HK-2 (cell line): Measurements from ENCODE around the gene FGF19.

Source experiments
- DNase-seq: peaks from one replicate; pipeline ENCODE4 v3.0.0-alpha.2; 2018; ENCODE audit not compliant: unreplicated experiment

FGF19 gene

GRCh38 chr11:69671734-69672465 is 31.9 kb downstream of the FGF19 start:
- no peak for DNase-seq

DNA sequence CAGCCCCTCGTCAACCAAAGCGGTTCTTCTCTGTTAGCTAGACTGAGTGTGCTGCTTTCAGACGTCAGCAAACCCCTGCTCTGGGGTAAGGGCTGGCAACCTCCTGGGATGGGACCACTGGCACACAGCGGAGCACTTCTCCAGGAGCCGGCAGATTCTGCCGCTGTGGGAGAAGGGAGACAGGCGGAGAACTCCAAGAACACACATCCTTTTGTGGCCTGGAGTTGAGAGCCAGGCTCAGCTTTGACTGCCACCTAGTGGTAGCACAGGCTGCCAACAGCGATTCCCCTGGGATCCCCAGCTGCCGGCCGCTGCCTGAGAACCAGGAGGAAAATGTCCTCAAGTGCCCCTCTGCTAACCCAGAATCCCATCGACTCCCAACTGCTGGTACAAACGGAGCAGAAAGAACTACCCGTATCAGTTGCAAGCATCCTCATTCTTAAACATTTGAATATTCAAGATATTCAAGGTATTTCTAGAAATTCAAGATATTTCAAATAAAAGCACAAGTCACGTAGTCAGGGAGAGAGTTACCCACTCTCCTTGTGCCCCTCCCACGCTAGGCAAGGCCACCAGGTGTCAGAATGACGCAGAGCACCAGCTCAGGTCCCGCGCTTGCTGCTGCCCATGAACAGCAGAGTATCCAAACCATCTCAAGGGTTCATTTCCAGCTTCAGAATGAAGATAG is 33.5 kb downstream of the FGF19 start:
- peak; percentile 63 for DNase-seq

DNA sequence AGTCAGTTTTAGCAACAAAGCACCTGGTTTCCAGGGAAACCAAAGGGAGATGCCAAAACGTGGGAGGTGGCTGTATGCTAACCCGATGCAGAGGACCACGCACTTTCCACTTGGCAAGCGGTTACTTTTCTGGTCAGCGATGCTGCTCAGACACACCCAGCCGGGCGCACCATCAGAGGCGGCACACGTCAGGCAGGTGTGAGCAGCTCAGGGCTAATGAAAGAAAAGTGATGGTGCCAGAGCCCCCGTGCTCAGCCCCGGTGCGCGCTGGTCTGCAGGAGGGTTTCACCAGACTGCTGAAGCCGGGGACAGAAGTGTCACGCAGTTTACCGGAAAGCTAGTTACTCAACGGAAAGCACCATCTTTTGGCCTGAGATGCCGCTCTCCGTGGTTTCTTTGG is 34.3 kb downstream of the FGF19 start:
- DNase-seq, result no peak

GRCh38 chr11:69667619-69668604 is 35.9 kb downstream of the FGF19 start:
- DNase-seq, result no peak

GRCh38 chr11:69666752-69667536 is 36.9 kb downstream of the FGF19 start:
- DNase-seq, result no peak

DNA sequence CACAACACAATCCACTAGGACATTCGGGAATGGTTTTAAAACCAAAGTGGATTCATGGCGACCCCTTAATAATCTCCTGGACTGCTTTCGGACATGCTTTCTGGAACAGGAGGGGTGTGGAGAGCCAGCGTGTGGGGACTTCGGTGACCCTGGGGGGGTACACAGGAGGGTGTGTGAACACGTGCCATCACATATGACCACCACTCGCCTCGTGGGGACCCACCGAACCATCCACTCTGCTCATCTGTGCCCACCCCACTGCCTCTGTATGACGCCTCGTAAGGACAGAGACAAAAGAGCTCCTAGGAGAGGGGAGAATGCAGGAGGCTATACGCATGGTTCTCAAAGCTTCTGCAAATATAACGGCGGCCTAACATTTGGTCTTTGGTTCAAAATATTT is 37.6 kb downstream of the FGF19 start:
- DNase-seq, result no peak

DNA sequence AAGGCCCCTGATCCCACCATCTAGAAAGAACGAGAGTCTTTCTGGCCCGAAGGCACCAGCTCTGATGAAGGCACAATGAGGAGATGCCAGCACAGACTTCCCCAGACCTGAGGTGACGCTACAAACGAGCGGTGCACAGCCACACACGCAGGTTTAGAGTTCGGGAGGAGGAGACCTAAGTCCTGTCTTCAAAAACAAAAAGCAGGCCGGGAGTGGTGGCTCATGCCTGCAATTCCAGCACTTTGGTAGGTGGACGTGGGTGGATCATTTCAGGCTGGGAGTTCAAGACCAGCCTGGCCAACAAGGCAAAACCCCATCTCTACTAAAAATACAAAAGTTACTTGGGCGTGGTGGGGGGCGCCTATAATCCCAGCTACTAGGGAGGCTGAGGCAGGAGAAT is 38.2 kb downstream of the FGF19 start:
- no peak for DNase-seq

DNA sequence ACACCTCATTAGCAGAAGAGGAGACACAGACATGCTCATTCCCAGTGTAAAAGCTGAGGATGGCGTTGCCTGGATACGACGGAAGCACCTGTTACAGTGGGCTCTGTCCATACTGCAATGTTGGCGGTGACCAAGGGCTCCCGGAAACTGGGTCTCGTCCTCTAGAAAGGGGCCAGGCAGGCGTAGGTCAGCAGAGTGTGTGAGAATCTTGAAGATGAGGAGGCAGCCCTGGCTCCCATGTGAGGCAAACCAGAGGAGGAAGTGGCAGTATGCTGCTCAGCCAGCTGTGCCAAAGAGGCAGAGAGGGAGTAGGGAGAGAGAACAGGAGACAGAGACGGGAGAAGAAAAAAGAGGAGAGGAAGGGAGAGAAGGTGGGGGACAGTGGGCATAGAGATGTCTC is 38.9 kb downstream of the FGF19 start:
- no peak for DNase-seq

DNA sequence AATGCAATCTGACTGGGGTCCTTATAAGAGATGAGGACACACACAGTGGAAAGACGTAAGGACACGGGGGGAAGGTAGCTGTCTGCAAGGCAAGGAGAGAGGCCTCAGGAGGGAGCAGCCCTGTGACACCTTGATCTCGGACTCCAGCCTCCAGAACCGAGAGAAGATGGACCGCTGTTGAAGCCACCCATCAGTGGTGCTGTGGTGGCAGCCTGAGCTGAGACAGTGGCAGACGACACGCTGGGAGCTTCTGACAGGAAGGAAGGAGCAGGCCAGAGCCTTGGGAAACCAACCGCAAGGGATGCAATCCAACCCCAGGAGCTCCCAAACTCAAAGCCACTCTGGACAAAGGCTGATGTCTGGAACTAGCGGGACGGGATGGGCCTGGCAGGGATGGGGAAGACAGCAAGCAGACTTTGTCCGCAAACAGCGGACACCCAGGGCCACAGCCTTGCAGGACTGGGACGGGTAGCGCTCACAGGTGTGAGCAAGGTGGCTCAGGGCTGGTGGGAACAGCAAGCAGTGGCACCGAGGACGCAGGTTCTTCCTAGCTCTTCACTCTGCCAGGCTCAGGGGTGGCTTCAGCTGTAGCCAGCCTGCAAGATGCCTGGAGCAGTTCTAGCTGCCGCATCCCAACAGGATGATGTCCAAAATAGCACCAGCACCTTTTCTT is 39.6 kb downstream of the FGF19 start:
- no peak for DNase-seq

GRCh38 chr11:69663326-69663725 is 40.5 kb downstream of the FGF19 start:
- no peak for DNase-seq

DNA sequence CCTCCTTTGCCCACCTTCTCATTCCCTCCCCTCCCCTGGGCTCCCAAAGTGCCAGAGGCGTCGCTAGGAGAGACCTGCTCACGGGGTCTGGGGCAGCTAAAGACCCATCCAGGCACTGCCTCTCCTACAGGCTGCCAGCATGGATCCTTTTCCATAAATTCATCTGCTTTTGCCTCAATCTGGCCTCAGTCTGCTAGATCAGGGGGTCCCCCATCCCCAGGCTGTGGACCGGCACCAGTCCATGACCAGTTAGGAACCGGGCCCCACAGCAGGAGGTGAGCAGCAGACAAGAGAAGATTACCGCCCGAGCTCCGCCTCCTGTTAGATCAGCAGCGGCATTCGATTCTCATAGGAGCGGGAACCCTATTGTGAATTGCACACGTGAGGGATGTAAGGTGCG is 41.0 kb downstream of the FGF19 start:
- no peak for DNase-seq

- DNase-seq, result no peak
Observed at GRCh38 chr11:69662021-69662698, 41.7 kb downstream of the FGF19 start.

DNA sequence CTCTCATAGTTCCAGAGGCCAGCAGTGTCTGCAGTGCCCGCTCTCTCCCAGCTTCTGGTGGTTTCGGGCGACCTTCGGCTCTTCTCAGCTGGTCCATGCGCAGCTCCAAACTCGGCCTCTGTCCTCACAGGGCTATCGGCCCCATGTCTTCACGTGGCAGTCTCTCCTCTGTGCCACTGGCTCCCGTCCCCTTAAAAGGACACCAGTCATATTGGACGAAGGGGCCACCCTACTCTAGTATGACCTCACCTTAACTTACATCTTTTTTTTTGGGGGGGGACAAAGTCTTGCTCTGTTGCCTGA is 42.5 kb downstream of the FGF19 start:
- no peak for DNase-seq

- DNase-seq, result no peak
Observed at GRCh38 chr11:69660001-69660500, 43.8 kb downstream of the FGF19 start.

DNA sequence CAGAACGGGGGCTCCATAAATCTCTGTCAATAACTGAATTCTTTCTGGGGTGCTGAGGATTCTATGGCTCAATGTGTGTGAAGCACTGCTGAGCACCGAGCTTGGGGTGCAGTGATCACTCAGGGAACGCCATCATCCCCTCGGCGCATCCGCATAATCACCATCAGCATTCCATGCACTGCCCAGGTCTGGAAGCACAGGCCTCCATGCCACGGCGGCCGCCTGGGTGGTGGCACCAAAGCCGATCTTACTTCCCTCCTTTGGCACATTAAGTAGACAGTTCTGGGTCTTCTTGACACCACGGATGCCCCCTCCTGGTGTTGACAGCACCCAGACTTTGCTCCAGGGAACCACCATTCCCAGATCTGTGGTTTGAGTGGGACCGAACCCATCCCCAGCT is 44.2 kb downstream of the FGF19 start:
- DNase-seq, result no peak

GRCh38 chr11:69658626-69659450 is 45.0 kb downstream of the FGF19 start:
- DNase-seq, result no peak

DNA sequence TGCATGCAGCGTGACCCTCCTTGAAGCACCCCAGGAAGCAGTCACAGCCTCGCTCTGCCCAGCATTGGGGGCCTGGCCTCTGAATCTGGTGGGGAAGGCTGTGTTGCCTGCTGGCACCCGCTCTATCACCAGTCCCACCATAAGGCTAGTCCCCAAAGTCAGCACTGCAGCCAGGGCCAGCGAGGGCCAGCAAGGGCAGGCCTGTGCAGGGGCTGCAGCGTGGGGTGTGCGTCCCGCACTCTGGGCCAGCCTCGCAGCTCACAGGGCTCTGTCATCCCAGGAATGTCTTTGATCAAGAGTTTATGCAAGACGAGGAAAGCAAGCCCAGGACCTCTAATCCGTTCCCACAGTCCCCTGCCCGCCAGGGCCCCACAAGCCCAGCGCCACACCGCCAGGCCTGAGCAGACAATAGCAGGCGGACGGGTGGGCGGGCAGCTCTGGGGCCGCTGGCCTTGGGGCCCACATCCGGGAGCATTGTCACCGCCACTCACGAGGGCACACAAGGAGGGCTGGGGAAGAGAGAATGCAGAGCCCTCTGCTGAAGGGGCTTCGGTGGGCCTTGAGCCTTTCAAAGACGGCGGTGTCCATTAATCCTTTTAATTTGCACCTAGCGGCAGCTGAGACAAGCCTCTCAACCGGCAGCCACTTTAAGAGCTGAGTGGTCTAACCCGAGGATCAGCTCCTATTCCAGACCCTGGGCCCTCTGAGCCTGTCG is 45.8 kb downstream of the FGF19 start:
- no peak for DNase-seq

DNA sequence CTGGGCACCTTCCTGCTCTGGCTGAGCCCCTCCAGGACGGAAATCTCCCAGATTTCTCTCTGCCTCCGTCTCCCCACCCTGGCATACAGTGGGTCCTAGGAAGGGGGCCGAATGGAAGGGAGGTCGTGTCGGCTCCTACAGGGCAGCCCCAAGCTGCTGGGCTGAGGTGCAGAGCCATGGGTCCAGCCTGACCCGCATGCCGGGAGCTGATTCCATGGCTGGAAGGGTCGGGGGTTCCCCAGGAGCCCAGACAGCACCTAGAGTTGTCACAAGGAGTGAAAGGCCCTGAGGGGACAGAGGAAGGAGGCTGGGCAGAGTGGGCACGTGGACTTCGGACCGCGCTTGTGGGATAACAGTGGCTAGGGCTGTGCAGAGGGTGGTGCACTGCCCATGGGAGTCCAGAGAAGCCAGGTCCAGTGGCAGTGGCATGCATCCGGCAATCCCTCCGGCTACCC is 46.3 kb downstream of the FGF19 start:
- no peak for DNase-seq
